Calu3 (cell line): ENCODE measurements around the gene ZNF200. TPM values are rescaled to one million over a fixed set of nuclear protein-coding genes. Genes with fewer than 3 reads are reported as not detected.

ENCODE experiments used
- Bru-seq: library from RNA; stranded (reverse); fragments of 400-500 nt; gene quantifications from one replicate; lab custom pipeline; 2021; lab: Mats Ljungman, UMichigan
- BruChase-seq, 2 experiments: library from RNA; stranded (reverse); fragments of 400-500 nt; gene quantifications; one replicate each; lab custom pipeline; 2021; lab: Mats Ljungman, UMichigan
- BruUV-seq: library from RNA; stranded (reverse); fragments of 400-500 nt; replicated peaks from 2 replicates; lab custom pipeline; 2021; lab: Mats Ljungman, UMichigan
- CTCF ChIA-PET: fragments of 300-600 bp; sonication (Branson Sonifier 250); formaldehyde crosslinking; loops from one replicate; lab custom pipeline; 2022; ENCODE audit warnings: antibody characterized with exemption; lab: Charles Lee
- DNase-seq: peaks from one replicate; pipeline ENCODE4 v3.0.0; 2022
- H3K27ac Mint-ChIP-seq: one replicate; pipeline ENCODE4 v1.8.0; 2022; ENCODE audit warnings: mixed read lengths; ENCODE audit not compliant: unreplicated experiment
- H3K27me3 Mint-ChIP-seq: one replicate; pipeline ENCODE4 v1.8.0; 2022; ENCODE audit warnings: mixed read lengths; ENCODE audit not compliant: unreplicated experiment
- H3K36me3 Mint-ChIP-seq: one replicate; pipeline ENCODE4 v1.8.0; 2022; ENCODE audit warnings: mild to moderate bottlenecking, moderate library complexity, mixed read lengths; ENCODE audit not compliant: insufficient read depth, unreplicated experiment
- H3K4me1 Mint-ChIP-seq: one replicate; pipeline ENCODE4 v1.8.0; 2022; ENCODE audit warnings: mild to moderate bottlenecking, low read depth, mixed read lengths; ENCODE audit not compliant: unreplicated experiment
- H3K4me3 Mint-ChIP-seq: one replicate; pipeline ENCODE4 v1.8.0; 2022; ENCODE audit warnings: mild to moderate bottlenecking, low read depth, moderate library complexity, mixed read lengths; ENCODE audit not compliant: unreplicated experiment
- H3K9me3 Mint-ChIP-seq: one replicate; pipeline ENCODE4 v1.8.0; 2022; ENCODE audit warnings: low read depth, mixed read lengths; ENCODE audit not compliant: unreplicated experiment
- CTCF ChIP-seq: fragments of 200-600 bp; IDR thresholded peaks from one replicate; pipeline ENCODE4 v1.8.0; 2022; ENCODE audit warnings: antibody characterized with exemption; ENCODE audit not compliant: unreplicated experiment
- intact Hi-C: fragments of 100-400 bp; cut with micrococcal nuclease; formaldehyde crosslinking; loops from one replicate; pipeline ENCODE4 v1.10.0; 2022; ENCODE audit not compliant: unreplicated experiment
- long read RNA-seq: library from polyadenylated mRNA; stranded (forward); transcript quantifications from one replicate; pipeline ENCODE4 v2.0.0, GENCODE V29; 2022
- total RNA-seq: library from RNA; stranded (reverse); gene quantifications from 2 replicates; pipeline ENCODE4 v1.2.3, GENCODE V29; 2022

Gene ZNF200
- total RNA-seq (12.7 and 14.6 TPM in 2 replicates), Bru-seq, nascent RNA (percentile 86 among the genes with signal in this experiment), BruChase-seq, experiment 1, labeled RNA remaining after a 6-hour chase (percentile 67 among the genes with signal in this experiment), BruChase-seq, experiment 2, labeled RNA remaining after a 2-hour chase (percentile 72 among the genes with signal in this experiment)
- long read RNA-seq, full-length matches to known transcripts = 11 of 12 reads
- long read RNA-seq, partial matches to known transcripts = 0 of 12 reads
- long read RNA-seq, other reads (novel, unspliced or antisense) = 1 of 12 reads

- H3K9me3 Mint-ChIP-seq = peaks cover 16% of the 10 kb centered on the region
- no peak for TF ChIP-seq CTCF
- peak within 1 kb of the TSS; percentile 74 for H3K4me3 Mint-ChIP-seq
- peak within 1 kb of the TSS; percentile 73 for H3K27ac Mint-ChIP-seq
- H3K27me3 Mint-ChIP-seq = no peaks in the 10 kb centered on the region
- peaks cover 40% of the 10 kb centered on the region for H3K36me3 Mint-ChIP-seq
- CTCF ChIA-PET = interaction anchor here (0.6 kb wide), 1 partner anchor 21 kb away, joined by 3 read pairs; no protein-coding TSS in a partner anchor
- intact Hi-C loops = no loop called here
- no TSS peak for BruUV-seq
- peak; percentile 95 for DNase-seq
- peaks cover 13% of the 10 kb centered on the region for H3K4me1 Mint-ChIP-seq
These were observed at the start of gene ZNF200 for GRCh38 chr16:3234857-3235561. Gene ZNF200, minus strand, starts transcription at chr16:3235158. Its CDS starts 1,403 bp downstream, at chr16:3233755.

- peaks cover 10% of the 10 kb centered on the region for H3K4me1 Mint-ChIP-seq
- peak overlapping the region; percentile 90 for H3K4me3 Mint-ChIP-seq
- H3K9me3 Mint-ChIP-seq = no peaks in the 10 kb centered on the region
- H3K27ac Mint-ChIP-seq = peak overlapping the region; percentile 95
- intact Hi-C loops = loop anchor here (10.0 kb wide), 1 partner anchor 221 kb away; the partner anchor contains the start of gene CLUAP1
- DNase-seq = no peak
- H3K36me3 Mint-ChIP-seq = peaks cover 67% of the 10 kb centered on the region
- CTCF ChIA-PET = interaction anchor here (1.3 kb wide), 2 partner anchors 17 to 40 kb away, joined by 5 read pairs; no protein-coding TSS in a partner anchor
- TF ChIP-seq CTCF = no peak
- peaks cover 2% of the 10 kb centered on the region for H3K27me3 Mint-ChIP-seq
- TSS peak; percentile 33 for BruUV-seq
These were observed 48.8 kb upstream of the ZNF200 start for GRCh38 chr16:3283543-3284447.

GRCh38 chr16:3282730-3283542 lies 48.0 kb upstream of the ZNF200 start, which contains the start of gene ZNF263:
Gene ZNF263, plus strand, starts transcription at chr16:3283491. Its CDS starts 328 bp downstream, at chr16:3283819.
- H3K9me3 Mint-ChIP-seq = no peaks in the 10 kb centered on the region
- H3K27me3 Mint-ChIP-seq = peaks cover 11% of the 10 kb centered on the region
- H3K4me3 Mint-ChIP-seq = peak within 1 kb of the TSS; percentile 90
- intact Hi-C loops = loop anchor here (10.0 kb wide), 1 partner anchor 222 kb away; the partner anchor contains the start of gene CLUAP1
- TF ChIP-seq CTCF = no peak
- H3K36me3 Mint-ChIP-seq = peaks cover 59% of the 10 kb centered on the region
- TSS peak; percentile 84 for BruUV-seq
- H3K4me1 Mint-ChIP-seq = peaks cover 10% of the 10 kb centered on the region
- DNase-seq = peak; percentile 98
- peak within 1 kb of the TSS; percentile 95 for H3K27ac Mint-ChIP-seq
- CTCF ChIA-PET = interaction anchor here (0.9 to 1.3 kb wide), 6 partner anchors 11 to 251 kb away, joined by 3 to 5 read pairs (median 4); no protein-coding TSS in a partner anchor
